ENCODE results near the gene PPP2R5C. TPM values are rescaled to one million over a fixed set of nuclear protein-coding genes. Genes with fewer than 3 reads are reported as not detected.
A peak's percentile ranks its signal among the peaks of the same experiment; 100 is the strongest.
"Not testable (repeated sequence)": the region's sequence is repeated elsewhere in the genome, so short reads cannot be mapped to it uniquely, and the experiment has no call there.

The PPP2R5C gene
- polyA plus RNA-seq, 4 donors: 59.6 to 90.8 (median 74.2) TPM

GRCh38 chr14:101968186-101968585 lies 206.7 kb downstream of the PPP2R5C start:
- no peak overlapping the region for H3K27ac ChIP-seq (ENCODE audit: low read depth in 1 of 3, low read length in 2 of 3)

DNA sequence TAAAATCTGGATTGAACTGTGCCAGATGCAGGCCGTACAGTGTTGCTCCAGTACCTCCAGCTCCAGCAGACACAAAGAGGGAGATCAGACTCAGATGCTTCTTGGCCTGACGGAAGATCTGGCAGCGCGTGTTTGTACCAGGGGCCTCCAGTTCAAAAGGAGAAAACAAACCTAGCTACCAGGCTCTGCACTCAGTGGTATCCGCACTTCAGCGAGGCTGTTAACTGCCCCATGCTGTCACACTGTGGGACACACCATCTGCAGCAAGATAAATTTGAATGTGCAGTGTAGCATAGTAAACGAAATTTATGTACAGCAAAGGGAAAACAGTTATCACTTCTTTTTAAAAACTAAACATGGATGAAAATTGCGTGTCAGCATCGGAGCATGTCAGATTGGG lies 208.0 kb downstream of the PPP2R5C start:
- Histone ChIP-seq H3K36me3 (ENCODE audit: control insufficient read depth in 3 of 3, insufficient read depth in 2 of 3, low read depth in 1 of 3, low read length in 3 of 3) (peaks cover 0 to 24% (median 2%) of the 10 kb centered on the region in 3 donors), H3K4me1 (ENCODE audit: control insufficient read depth in 3 of 3, insufficient read depth in 2 of 3, low read depth in 1 of 3, low read length in 2 of 3) (peaks cover 2 to 6% (median 5%) of the 10 kb centered on the region in 3 donors), H3K27ac (ENCODE audit: low read depth in 1 of 3, low read length in 2 of 3) (no peak overlapping the region), H3K9me3 (ENCODE audit: control insufficient read depth in 2 of 2, insufficient read depth in 1 of 2, low read depth in 1 of 2, low read length in 1 of 2) (no peaks in the 10 kb centered on the region), H3K27me3 (ENCODE audit: control insufficient read depth in 3 of 3, insufficient read depth in 3 of 3, low read length in 3 of 3) (no peaks in the 10 kb centered on the region), H3K4me3 (ENCODE audit: low read depth in 1 of 3, low read length in 3 of 3) (no peak overlapping the region)
- FAIRE-seq (no peak), DNase-seq (no peak)
- WGBS, 3 donors: 82 to 89% (median 89%) methylated on average over 9 of the region's 9 CpGs

More at GRCh38 chr14:101968186-101968585, 206.7 kb downstream of the PPP2R5C start:
- DNase-seq (no peak), FAIRE-seq (no peak)
- WGBS, 3 donors: 53 to 83% (median 67%) methylated on average over 4 of the region's 4 CpGs
- H3K27me3 ChIP-seq (ENCODE audit: control insufficient read depth in 3 of 3, insufficient read depth in 3 of 3, low read length in 3 of 3): no peaks in the 10 kb centered on the region
- peaks cover 0 to 19% (median 2%) of the 10 kb centered on the region in 3 donors for H3K36me3 ChIP-seq (ENCODE audit: control insufficient read depth in 3 of 3, insufficient read depth in 2 of 3, low read depth in 1 of 3, low read length in 3 of 3)
- H3K4me1 ChIP-seq (ENCODE audit: control insufficient read depth in 3 of 3, insufficient read depth in 2 of 3, low read depth in 1 of 3, low read length in 2 of 3): peaks cover 2 to 11% (median 5%) of the 10 kb centered on the region in 3 donors
- H3K4me3 ChIP-seq (ENCODE audit: low read depth in 1 of 3, low read length in 3 of 3): no peak overlapping the region
- no peaks in the 10 kb centered on the region for H3K9me3 ChIP-seq (ENCODE audit: control insufficient read depth in 2 of 2, insufficient read depth in 1 of 2, low read depth in 1 of 2, low read length in 1 of 2)

GRCh38 chr14:101970830-101971400 lies 209.4 kb downstream of the PPP2R5C start:
- Histone ChIP-seq H3K27me3 (ENCODE audit: control insufficient read depth in 3 of 3, insufficient read depth in 3 of 3, low read length in 3 of 3) (no peaks in the 10 kb centered on the region), H3K36me3 (ENCODE audit: control insufficient read depth in 3 of 3, insufficient read depth in 2 of 3, low read depth in 1 of 3, low read length in 3 of 3) (peaks cover 0 to 33% (median 2%) of the 10 kb centered on the region in 3 donors), H3K27ac (ENCODE audit: low read depth in 1 of 3, low read length in 2 of 3) (no peak overlapping the region), H3K9me3 (ENCODE audit: control insufficient read depth in 2 of 2, insufficient read depth in 1 of 2, low read depth in 1 of 2, low read length in 1 of 2) (no peaks in the 10 kb centered on the region), H3K4me1 (ENCODE audit: control insufficient read depth in 3 of 3, insufficient read depth in 2 of 3, low read depth in 1 of 3, low read length in 2 of 3) (peaks cover 0 to 5% (median 3%) of the 10 kb centered on the region in 3 donors), H3K4me3 (ENCODE audit: low read depth in 1 of 3, low read length in 3 of 3) (no peak overlapping the region)
- DNase-seq (no peak), FAIRE-seq (no peak)
- 85 to 88% (median 86%) methylated on average over 8 to 11 of the region's 11 CpGs for WGBS, 3 donors

- FAIRE-seq; H3K4me3 ChIP-seq (ENCODE audit: low read depth in 1 of 3, low read length in 3 of 3): not testable (repeated sequence)
Measured at GRCh38 chr14:101971458-101971857, 209.9 kb downstream of the PPP2R5C start.

DNA sequence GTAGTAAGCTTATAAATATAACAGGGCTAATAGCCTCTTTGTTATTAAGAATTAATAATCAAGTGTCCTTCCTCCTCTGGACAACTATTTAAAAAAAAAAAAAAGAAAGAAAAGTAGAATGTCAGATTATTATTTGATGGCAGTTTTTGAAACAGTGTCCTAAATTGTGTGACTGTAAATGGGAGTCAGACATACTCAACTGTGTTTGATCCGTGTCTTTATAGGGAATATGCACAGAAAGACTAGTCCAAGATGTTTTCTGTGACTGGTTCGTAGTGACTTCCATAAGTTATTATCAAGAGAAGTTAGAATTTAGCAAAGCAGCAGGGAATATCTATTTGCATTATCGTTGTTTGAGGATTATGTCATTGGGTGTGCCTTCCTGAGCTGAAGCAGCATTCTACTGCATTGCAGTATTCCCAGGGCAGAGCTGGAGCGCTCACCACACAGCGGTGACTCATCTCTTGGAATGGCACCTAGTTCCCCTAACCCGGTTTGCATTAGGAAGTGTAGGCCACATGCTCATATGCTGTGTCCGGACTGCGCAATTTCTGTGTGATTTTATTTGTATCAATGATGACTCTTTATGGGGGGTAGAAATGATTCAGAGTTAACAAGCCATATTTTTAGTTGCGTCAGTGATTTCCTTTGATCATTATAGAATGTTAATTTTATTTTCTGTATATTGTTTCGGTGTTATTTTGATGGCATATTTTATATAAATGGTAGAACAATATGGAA lies 210.8 kb downstream of the PPP2R5C start:
- Histone ChIP-seq H3K4me3 (ENCODE audit: low read depth in 1 of 3, low read length in 3 of 3) (no peak overlapping the region), H3K36me3 (ENCODE audit: control insufficient read depth in 3 of 3, insufficient read depth in 2 of 3, low read depth in 1 of 3, low read length in 3 of 3) (peaks cover 0 to 38% (median 4%) of the 10 kb centered on the region in 3 donors), H3K27ac (ENCODE audit: low read depth in 1 of 3, low read length in 2 of 3) (peak overlapping the region; percentile 43 to 75 (median 55)), H3K4me1 (ENCODE audit: control insufficient read depth in 3 of 3, insufficient read depth in 2 of 3, low read depth in 1 of 3, low read length in 2 of 3) (peaks cover 0 to 5% (median 0%) of the 10 kb centered on the region in 3 donors), H3K27me3 (ENCODE audit: control insufficient read depth in 3 of 3, insufficient read depth in 3 of 3, low read length in 3 of 3) (no peaks in the 10 kb centered on the region), H3K9me3 (ENCODE audit: control insufficient read depth in 2 of 2, insufficient read depth in 1 of 2, low read depth in 1 of 2, low read length in 1 of 2) (no peaks in the 10 kb centered on the region)
- DNase-seq (peak; percentile 90 to 95), FAIRE-seq (peak; percentile 26)
- WGBS, 3 donors: 21 to 37% (median 33%) methylated on average over 10 of the region's 10 CpGs

More at GRCh38 chr14:101971458-101971857, 209.9 kb downstream of the PPP2R5C start:
- Histone ChIP-seq H3K27ac (ENCODE audit: low read depth in 1 of 3, low read length in 2 of 3) (peak overlapping the region in 2 of 3 donors; percentile 41 to 75), H3K36me3 (ENCODE audit: control insufficient read depth in 3 of 3, insufficient read depth in 2 of 3, low read depth in 1 of 3, low read length in 3 of 3) (peaks cover 0 to 38% (median 4%) of the 10 kb centered on the region in 3 donors)
- DNase-seq; H3K27me3 ChIP-seq (ENCODE audit: control insufficient read depth in 3 of 3, insufficient read depth in 3 of 3, low read length in 3 of 3); H3K9me3 ChIP-seq (ENCODE audit: control insufficient read depth in 2 of 2, insufficient read depth in 1 of 2, low read depth in 1 of 2, low read length in 1 of 2); H3K4me1 ChIP-seq (ENCODE audit: control insufficient read depth in 3 of 3, insufficient read depth in 2 of 3, low read depth in 1 of 3, low read length in 2 of 3): not testable (repeated sequence)
- 84 to 93% (median 91%) methylated on average over 2 of the region's 2 CpGs for WGBS, 3 donors

DNA sequence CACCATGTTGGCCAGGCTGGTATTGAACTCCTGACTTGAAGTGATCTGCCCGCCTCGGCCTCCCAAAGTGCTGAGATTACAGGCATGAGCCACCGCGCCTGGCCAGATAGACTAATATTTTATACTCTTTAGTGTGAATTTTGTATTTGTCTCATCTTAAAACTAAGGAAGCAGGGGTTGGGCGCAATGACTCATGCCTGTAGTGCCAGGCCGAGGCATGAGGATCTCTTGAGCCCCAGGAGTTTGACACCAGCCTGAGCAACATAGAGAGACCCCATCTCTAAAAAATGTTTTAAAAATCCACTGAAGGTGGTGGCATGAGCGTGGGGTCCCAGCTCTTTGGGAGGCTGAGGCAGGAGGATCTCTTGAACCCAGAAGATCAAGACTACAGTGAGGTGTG lies 211.8 kb downstream of the PPP2R5C start:
- H3K36me3 ChIP-seq (ENCODE audit: control insufficient read depth in 3 of 3, insufficient read depth in 2 of 3, low read depth in 1 of 3, low read length in 3 of 3): peaks cover 4 to 39% (median 4%) of the 10 kb centered on the region in 3 donors
- 90 to 95% (median 93%) methylated on average over 7 of the region's 7 CpGs for WGBS, 3 donors

DNA sequence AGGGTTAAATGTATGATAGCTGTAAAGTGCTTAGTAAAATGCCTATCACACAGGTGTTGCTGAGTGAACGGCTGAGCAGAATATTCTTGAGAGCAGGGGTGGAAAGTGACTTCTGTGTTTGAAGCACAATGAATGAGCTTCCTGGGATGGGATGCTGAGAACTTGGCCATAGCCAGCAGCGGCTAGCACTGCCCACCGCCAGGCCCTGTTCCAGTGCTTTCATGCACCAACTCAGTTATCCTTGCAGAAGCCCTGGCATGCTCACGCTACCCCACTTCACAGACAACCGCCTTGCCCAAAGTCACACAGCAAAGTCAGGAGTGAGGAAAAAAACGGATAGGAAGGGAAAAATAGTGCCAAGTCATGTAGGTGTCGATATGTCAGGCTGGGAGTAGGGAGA lies 213.7 kb downstream of the PPP2R5C start:
- no peaks in the 10 kb centered on the region for H3K9me3 ChIP-seq (ENCODE audit: control insufficient read depth in 2 of 2, insufficient read depth in 1 of 2, low read depth in 1 of 2, low read length in 1 of 2)
- H3K4me1 ChIP-seq (ENCODE audit: control insufficient read depth in 3 of 3, insufficient read depth in 2 of 3, low read depth in 1 of 3, low read length in 2 of 3): peaks cover 0 to 5% (median 0%) of the 10 kb centered on the region in 3 donors
- FAIRE-seq (no peak), DNase-seq (no peak)
- H3K36me3 ChIP-seq (ENCODE audit: control insufficient read depth in 3 of 3, insufficient read depth in 2 of 3, low read depth in 1 of 3, low read length in 3 of 3): peaks cover 8 to 32% (median 12%) of the 10 kb centered on the region in 3 donors
- H3K27ac ChIP-seq (ENCODE audit: low read depth in 1 of 3, low read length in 2 of 3): peak overlapping the region in 1 of 3 donors; percentile 12
- no peak overlapping the region for H3K4me3 ChIP-seq (ENCODE audit: low read depth in 1 of 3, low read length in 3 of 3)
- H3K27me3 ChIP-seq (ENCODE audit: control insufficient read depth in 3 of 3, insufficient read depth in 3 of 3, low read length in 3 of 3): no peaks in the 10 kb centered on the region
- 88 to 89% (median 89%) methylated on average over 7 of the region's 7 CpGs for WGBS, 3 donors

More for the DNA sequence above, 211.8 kb downstream of the PPP2R5C start:
- DNase-seq (no peak), FAIRE-seq (no peak)
- no peaks in the 10 kb centered on the region for H3K27me3 ChIP-seq (ENCODE audit: control insufficient read depth in 3 of 3, insufficient read depth in 3 of 3, low read length in 3 of 3)
- no peaks in the 10 kb centered on the region for H3K9me3 ChIP-seq (ENCODE audit: control insufficient read depth in 2 of 2, insufficient read depth in 1 of 2, low read depth in 1 of 2, low read length in 1 of 2)
- H3K27ac ChIP-seq (ENCODE audit: low read depth in 1 of 3, low read length in 2 of 3): no peak overlapping the region
- no peak overlapping the region for H3K4me3 ChIP-seq (ENCODE audit: low read depth in 1 of 3, low read length in 3 of 3)
- peaks cover 0 to 5% (median 0%) of the 10 kb centered on the region in 3 donors for H3K4me1 ChIP-seq (ENCODE audit: control insufficient read depth in 3 of 3, insufficient read depth in 2 of 3, low read depth in 1 of 3, low read length in 2 of 3)
